H1 (cell line): Measurements from ENCODE around the gene CNOT10. TPM values are rescaled to one million over a fixed set of nuclear protein-coding genes. Genes with fewer than 3 reads are reported as not detected.

ENCODE experiments used
- ASH2L ChIP-seq: fragments of 200-600, 300-600 bp; sonication (generic); IDR thresholded peaks from one replicate; pipeline ENCODE4 v1.7.1; 2017; ENCODE audit warnings: low read length
- BRCA1 ChIP-seq: IDR thresholded peaks from 2 replicates; pipeline ENCODE4 v1.6.1; 2012; ENCODE audit warnings: low read depth, low read length, improper control_type of control experiment
- CTCF ChIP-seq, 3 experiments: IDR thresholded peaks; 1 replicate in 2 of 3; 2 replicates in 1 of 3; pipeline versions ENCODE4 v1.5.1 to v1.6.1; 2011; ENCODE audit warnings: low read length in 3 of 3, mild to moderate bottlenecking in 3 of 3, inconsistent platforms in 2 of 3, low read depth in 1 of 3, moderate library complexity in 1 of 3; ENCODE audit not compliant: insufficient read depth in 1 of 3; ENCODE audit errors: control extremely low read depth in 1 of 3
- E2F6 ChIP-seq: IDR thresholded peaks from 2 replicates; pipeline ENCODE4 v1.6.1; 2012; ENCODE audit warnings: inconsistent platforms
- HDAC2 ChIP-seq, 2 experiments: fragments of 300-600 bp in 1 of 2; sonication (generic) in 1 of 2; IDR thresholded peaks; 2 replicates each; pipeline ENCODE4 v1.6.1; 2011 to 2012; ENCODE audit warnings: low read depth in 2 of 2, low read length in 2 of 2, mild to moderate bottlenecking in 2 of 2, moderate library complexity in 2 of 2, borderline replicate concordance in 1 of 2, inconsistent platforms in 1 of 2
- HDAC6 ChIP-seq: IDR thresholded peaks from one replicate; pipeline ENCODE4 v1.7.1; 2012; ENCODE audit warnings: low read depth, mild to moderate bottlenecking, inconsistent platforms, low read length, moderate library complexity
- KDM4A ChIP-seq: IDR thresholded peaks from one replicate; pipeline ENCODE4 v1.7.1; 2012; ENCODE audit warnings: low read depth, mild to moderate bottlenecking, moderate library complexity, low read length, inconsistent platforms; ENCODE audit not compliant: severe bottlenecking
- KDM5A ChIP-seq: fragments of 200-600 bp; IDR thresholded peaks from 2 replicates; pipeline ENCODE4 v1.7.1; 2012; ENCODE audit warnings: mild to moderate bottlenecking, low read length, inconsistent platforms, mixed read lengths
- MAFK ChIP-seq: IDR thresholded peaks from 2 replicates; pipeline ENCODE4 v1.6.1; 2012; ENCODE audit warnings: low read depth, mild to moderate bottlenecking, improper control_type of control experiment, low read length
- MAX ChIP-seq: IDR thresholded peaks from 2 replicates; pipeline ENCODE4 v1.6.1; 2012; ENCODE audit warnings: inconsistent platforms
- PHF8 ChIP-seq: fragments of 200-600 bp; sonication (generic); conservative IDR thresholded peaks from 2 replicates; pipeline ENCODE4 v1.7.1; 2012; ENCODE audit warnings: low read depth, mild to moderate bottlenecking, inconsistent platforms, low read length, moderate library complexity
- POLR2A ChIP-seq, 2 experiments: IDR thresholded peaks; 1 replicate in 1 of 2; 2 replicates in 1 of 2; pipeline ENCODE4 v1.6.1; 2011; ENCODE audit warnings: low read depth in 2 of 2, low read length in 2 of 2, mild to moderate bottlenecking in 2 of 2; ENCODE audit errors: control extremely low read depth in 1 of 2
- RFX5 ChIP-seq: IDR thresholded peaks from 2 replicates; pipeline ENCODE4 v1.6.1; 2011; ENCODE audit warnings: low read depth, low read length, improper control_type of control experiment, borderline replicate concordance
- RNF2 ChIP-seq: fragments of 200-900, 300-1000 bp; sonication (generic); IDR thresholded peaks from 2 replicates; pipeline ENCODE4 v1.7.1; 2016; ENCODE audit warnings: borderline replicate concordance, low read depth, mild to moderate bottlenecking, antibody characterized with exemption, low read length; ENCODE audit not compliant: poor library complexity, severe bottlenecking; ENCODE audit errors: missing control alignments
- RXRA ChIP-seq: IDR thresholded peaks from 2 replicates; pipeline ENCODE4 v1.6.1; 2011; ENCODE audit warnings: low read depth, mild to moderate bottlenecking, low read length, moderate library complexity; ENCODE audit not compliant: insufficient read depth
- SIX5 ChIP-seq: IDR thresholded peaks from 2 replicates; pipeline ENCODE4 v1.6.1; 2011; ENCODE audit warnings: mild to moderate bottlenecking, low read depth, low read length
- SP4 ChIP-seq: IDR thresholded peaks from 2 replicates; pipeline ENCODE4 v1.6.1; 2012; ENCODE audit warnings: low read length, inconsistent platforms
- TCF12 ChIP-seq: IDR thresholded peaks from 2 replicates; pipeline ENCODE4 v1.6.1; 2011; ENCODE audit warnings: low read depth, mild to moderate bottlenecking, low read length
- TEAD4 ChIP-seq: IDR thresholded peaks from 2 replicates; pipeline ENCODE4 v1.6.1; 2012; ENCODE audit warnings: low read depth, low read length, inconsistent platforms, mixed read lengths
- ZNF274 ChIP-seq: IDR thresholded peaks from 2 replicates; pipeline ENCODE4 v1.7.0; 2012; ENCODE audit warnings: low read length, borderline replicate concordance; ENCODE audit errors: extremely low read depth
- polyA plus RNA-seq, 7 experiments: library from polyadenylated mRNA; depleted of rRNA in 3 of 7; stranded (reverse) in 5 of 7; unstranded in 2 of 7; fragments of >200 nt in 5 of 7; fragments of 200-250 nt in 2 of 7; gene quantifications; 1 replicate in 5 of 7; 2 replicates in 1 of 7; 4 replicates in 1 of 7; pipeline versions ENCODE4 v1.2.1 to v1.2.3, GENCODE V29; 2011 to 2013; ENCODE audit warnings: missing spikeins in 2 of 7, mixed read lengths in 2 of 7
- total RNA-seq: library from RNA; stranded (reverse); fragmentation: NEBNext Ultra II Directional; extraction: Animal tissue kit (Norgen Biotek cat#: 25700); gene quantifications from 2 replicates; pipeline ENCODE4 v1.2.1, GENCODE V29; 2021

CNOT10 gene
- total and polyA plus RNA-seq, 2 of the 8 experiments (the other 6 are each of a cell fraction or from before 2014, with no cell fraction given): 39.9 to 55.9 TPM

GRCh38 chr3:32816439-32817256, 131.7 kb downstream of the CNOT10 start (continued):
- no peak for TF ChIP-seq CTCF (IDR thresholded peaks at IDR 0.05; ENCODE audit: control extremely low read depth in 1 of 3, insufficient read depth in 1 of 3, low read depth in 1 of 3, low read length in 3 of 3)
- TF ChIP-seq POLR2A (IDR thresholded peaks at IDR 0.05; ENCODE audit: control extremely low read depth in 1 of 2, low read depth in 2 of 2, low read length in 2 of 2): peak in 1 of 2 experiments; percentile 33; a peak in 1 of 3 replicates
- no peak for TF ChIP-seq E2F6
- TF ChIP-seq ASH2L: peak; percentile 60
- no peak for TF ChIP-seq BRCA1
- TF ChIP-seq ZNF274: no peak
- no peak for TF ChIP-seq MAX
- TF ChIP-seq SP4: no peak
- TF ChIP-seq KDM4A: peak; percentile 21
- TF ChIP-seq PHF8: peak; percentile 46
- no peak for TF ChIP-seq HDAC6
- TF ChIP-seq RFX5: no peak
- peak; percentile 22; the same call in 1 of the 2 replicates for TF ChIP-seq TEAD4
- no peak for TF ChIP-seq RNF2
- TF ChIP-seq TCF12: no peak
- TF ChIP-seq KDM5A: no peak
- TF ChIP-seq SIX5: no peak
- 0 out of 4 replicates have a peak, but pooled peaks have one; percentile 11 to 33 for TF ChIP-seq HDAC2 (IDR thresholded peaks at IDR 0.05; ENCODE audit: borderline replicate concordance in 1 of 2, low read depth in 2 of 2, low read length in 2 of 2)
- TF ChIP-seq RXRA: 0 out of 2 replicates have a peak, but pooled peaks have one; percentile 10
- TF ChIP-seq MAFK: no peak
